Nephron progenitor cell (in vitro differentiated cells): ENCODE results near the gene DRD1.
A peak's percentile ranks its signal among the peaks of the same experiment; 100 is the strongest.

Experiments used
- DNase-seq: peaks from one replicate; pipeline ENCODE4 v3.0.0; 2021
- H3K27ac Mint-ChIP-seq: 2 replicates; pipeline ENCODE4 v1.8.0; 2021; ENCODE audit warnings: mild to moderate bottlenecking, moderate library complexity, mixed read lengths
- H3K27me3 Mint-ChIP-seq: 2 replicates; pipeline ENCODE4 v1.8.0; 2021; ENCODE audit warnings: mild to moderate bottlenecking, low read depth, mixed read lengths; ENCODE audit not compliant: poor library complexity
- H3K36me3 Mint-ChIP-seq: 2 replicates; pipeline ENCODE4 v1.8.0; 2021; ENCODE audit warnings: low read depth, mixed read lengths
- H3K4me1 Mint-ChIP-seq: 2 replicates; pipeline ENCODE4 v1.8.0; 2021; ENCODE audit warnings: mixed read lengths
- H3K4me3 Mint-ChIP-seq: 2 replicates; pipeline ENCODE4 v1.8.0; 2021; ENCODE audit warnings: mild to moderate bottlenecking, moderate library complexity, mixed read lengths
- H3K9me3 Mint-ChIP-seq: 2 replicates; pipeline ENCODE4 v1.8.0; 2021; ENCODE audit warnings: mild to moderate bottlenecking, moderate library complexity, mixed read lengths
- CTCF ChIP-seq: fragments of 200-600 bp; sonication (generic); IDR thresholded peaks from 2 replicates; pipeline ENCODE4 v1.5.0; 2021; ENCODE audit warnings: antibody characterized with exemption

Gene DRD1

DNA sequence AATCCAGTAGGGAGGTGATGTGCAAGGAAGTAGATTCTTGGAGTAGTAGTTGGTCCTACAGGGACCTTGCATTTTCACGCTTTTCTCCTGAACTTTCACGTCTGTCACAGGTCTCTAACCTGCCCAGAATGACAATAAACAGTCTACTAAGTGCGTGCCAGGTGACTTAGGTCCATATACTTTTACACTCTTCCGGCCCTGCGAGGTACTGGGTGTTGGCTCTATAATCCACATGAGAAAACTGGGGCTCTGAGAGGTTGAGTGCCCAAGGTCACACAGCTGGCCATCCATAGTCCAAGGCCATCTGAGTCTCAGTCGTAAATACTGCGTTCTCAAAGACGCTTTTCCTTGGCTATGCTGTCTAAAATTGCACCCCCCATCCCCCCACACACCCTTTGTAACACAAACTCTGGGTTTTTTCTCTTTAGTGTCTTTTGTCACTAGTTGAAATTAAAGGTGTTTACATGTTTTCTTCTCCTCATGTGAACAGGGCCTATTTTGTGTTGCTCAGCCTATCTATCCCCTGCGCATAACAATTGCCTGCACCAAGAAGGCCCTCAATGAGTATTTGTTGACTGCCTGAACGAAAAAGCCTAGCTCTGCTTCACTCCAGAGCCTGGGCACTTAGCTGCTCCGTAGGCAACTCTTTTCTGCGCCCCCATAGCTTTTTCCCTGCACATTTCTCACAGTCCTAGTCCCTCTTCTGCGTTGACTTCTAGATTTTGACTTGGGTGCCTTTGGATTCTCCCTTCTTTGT lies 35.3 kb upstream of the DRD1 start:
- Mint-ChIP-seq H3K27me3 (peaks cover 33% of the 10 kb centered on the region), H3K36me3 (peaks cover 46% of the 10 kb centered on the region), H3K4me3 (peak overlapping the region; percentile 95), H3K9me3 (peaks cover 29% of the 10 kb centered on the region), H3K27ac (peak overlapping the region; percentile 62), H3K4me1 (peaks cover 36% of the 10 kb centered on the region)
- peak; percentile 10 for DNase-seq
- no peak for TF ChIP-seq CTCF

DNA sequence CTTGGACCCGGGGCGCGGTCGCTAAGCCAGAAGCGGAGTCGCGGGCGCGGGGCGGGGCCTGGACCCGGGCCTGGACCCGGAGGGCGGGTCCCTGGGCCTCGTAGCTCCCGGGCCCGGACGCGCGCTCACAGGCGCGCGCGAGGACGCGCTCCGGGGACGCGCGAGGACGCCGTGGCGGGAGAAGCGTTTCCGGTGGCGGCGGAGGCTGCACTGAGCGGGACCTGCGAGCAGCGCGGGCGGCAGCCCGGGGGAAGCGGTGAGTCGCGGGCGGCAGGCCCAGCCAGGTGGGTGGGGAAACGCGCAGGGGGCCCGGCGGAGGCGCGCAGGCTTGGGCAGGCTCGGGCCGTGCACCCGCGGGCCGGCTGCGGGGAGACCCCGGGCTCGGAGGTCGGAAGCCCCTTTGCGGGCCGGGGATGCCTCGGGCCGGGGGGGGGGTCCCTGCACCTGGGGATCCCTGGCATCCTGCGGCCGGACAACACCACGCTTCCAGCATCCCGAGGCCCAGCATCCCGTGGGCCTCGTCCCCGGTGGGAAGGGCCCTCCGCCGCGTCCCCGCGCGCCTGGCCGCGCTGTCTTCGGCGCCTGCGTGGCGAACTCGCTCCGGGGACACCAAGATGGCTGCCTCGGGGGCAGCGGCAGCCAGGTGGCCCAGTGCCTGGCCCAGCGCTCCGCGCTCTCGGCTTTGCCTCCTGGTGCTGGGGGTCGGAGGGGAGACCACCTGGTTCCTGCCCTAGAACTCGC lies 34.6 kb upstream of the DRD1 start, which contains the start of gene SFXN1:
SFXN1 (plus strand) TSS at position 177 of the 741 bp plus-strand sequence. CDS start 13,544 bp downstream, outside the sequence.
- peak; percentile 85 for DNase-seq
- Mint-ChIP-seq H3K4me3 (peak within 1 kb of the TSS; percentile 95), H3K9me3 (peaks cover 24% of the 10 kb centered on the region), H3K27ac (peak within 1 kb of the TSS; percentile 75), H3K36me3 (peaks cover 38% of the 10 kb centered on the region), H3K4me1 (peaks cover 31% of the 10 kb centered on the region), H3K27me3 (peaks cover 38% of the 10 kb centered on the region)
- no peak for TF ChIP-seq CTCF

DNA sequence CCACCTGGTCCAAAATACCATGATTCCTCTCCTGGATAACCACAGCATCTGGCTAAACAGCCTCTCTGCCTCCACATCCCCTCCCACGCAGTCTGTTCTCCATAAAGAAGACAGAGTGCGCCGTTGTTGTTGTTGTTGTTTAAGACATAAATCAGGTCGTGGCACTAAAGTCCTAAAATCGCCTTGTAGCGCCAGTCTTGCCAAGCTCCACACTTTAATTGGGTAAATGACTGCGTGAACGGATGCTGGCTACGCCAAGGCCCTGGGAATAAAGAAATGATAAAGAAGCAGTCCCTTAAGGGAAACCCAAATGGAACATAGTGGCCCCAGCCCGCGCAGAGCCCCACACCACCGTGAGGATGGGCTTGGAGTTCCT lies 34.0 kb upstream of the DRD1 start:
- Mint-ChIP-seq H3K36me3 (peaks cover 33% of the 10 kb centered on the region), H3K27me3 (peaks cover 41% of the 10 kb centered on the region), H3K4me3 (peak overlapping the region; percentile 86), H3K27ac (peak overlapping the region; percentile 75), H3K4me1 (peaks cover 28% of the 10 kb centered on the region), H3K9me3 (peaks cover 18% of the 10 kb centered on the region)
- no peak for TF ChIP-seq CTCF
- DNase-seq = no peak

- H3K9me3 Mint-ChIP-seq = peaks cover 12% of the 10 kb centered on the region
- peak overlapping the region; percentile 86 for H3K4me3 Mint-ChIP-seq
- peaks cover 27% of the 10 kb centered on the region for H3K36me3 Mint-ChIP-seq
- H3K4me1 Mint-ChIP-seq = peaks cover 28% of the 10 kb centered on the region
- no peak for DNase-seq
- no peak for TF ChIP-seq CTCF
- peaks cover 41% of the 10 kb centered on the region for H3K27me3 Mint-ChIP-seq
- no peak overlapping the region for H3K27ac Mint-ChIP-seq
Measured at GRCh38 chr5:175477440-175477839, 33.5 kb upstream of the DRD1 start.

GRCh38 chr5:175475248-175475647 lies 31.3 kb upstream of the DRD1 start:
- TF ChIP-seq CTCF = no peak
- no peak overlapping the region for H3K27ac Mint-ChIP-seq
- H3K36me3 Mint-ChIP-seq = peaks cover 5% of the 10 kb centered on the region
- H3K4me3 Mint-ChIP-seq = no peak overlapping the region
- no peak for DNase-seq
- peaks cover 38% of the 10 kb centered on the region for H3K27me3 Mint-ChIP-seq
- H3K4me1 Mint-ChIP-seq = peaks cover 20% of the 10 kb centered on the region
- H3K9me3 Mint-ChIP-seq = no peaks in the 10 kb centered on the region
